Measurements from ENCODE around the gene SH3PXD2B.

DNA sequence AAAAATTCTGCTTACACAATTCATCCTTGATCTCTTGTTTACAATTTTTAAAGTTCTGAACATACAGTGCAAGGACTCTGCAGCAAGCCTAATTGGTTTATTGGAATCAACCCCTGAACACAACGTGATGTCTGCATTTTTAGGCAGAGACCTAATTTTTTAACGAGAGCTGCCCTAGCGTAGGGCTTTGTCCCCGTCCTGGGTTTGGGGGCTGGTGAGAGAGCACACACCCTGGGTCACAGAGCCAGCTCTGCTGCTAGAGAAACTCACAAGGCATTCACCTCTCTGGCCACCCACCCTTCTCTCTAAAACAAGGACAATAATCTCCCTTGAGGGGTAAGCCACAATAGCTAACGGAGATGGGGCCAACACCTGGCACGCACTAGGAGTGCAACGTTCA lies 28.2 kb downstream of the SH3PXD2B start:
- TF ChIP-seq CHD1 (IDR thresholded peaks at IDR 0.05; ENCODE audit: low read depth, low read length): no peak
- TF ChIP-seq EGR1 (IDR thresholded peaks at IDR 0.05; ENCODE audit: borderline replicate concordance in 1 of 2, low read depth in 2 of 2, low read length in 2 of 2): no peak
- no peak for TF ChIP-seq POLR2A (IDR thresholded peaks at IDR 0.05; ENCODE audit: low read depth, low read length)
- TF ChIP-seq YY1 (IDR thresholded peaks at IDR 0.05; ENCODE audit: low read depth, low read length): no peak
- no peak for TF ChIP-seq ESRRA (IDR thresholded peaks at IDR 0.05; ENCODE audit: low read length)
- no peak for TF ChIP-seq NR2F1 (conservative IDR thresholded peaks at IDR 0.05)
- TF ChIP-seq CTCF (IDR thresholded peaks at IDR 0.05 in 2 of 3, conservative IDR thresholded peaks at IDR 0.05 in 1 of 3; ENCODE audit: control insufficient read depth in 2 of 3, extremely low read depth in 1 of 3, insufficient read depth in 1 of 3, low read depth in 3 of 3, low read length in 3 of 3): no peak
- no peak for TF ChIP-seq CHD2 (IDR thresholded peaks at IDR 0.05; ENCODE audit: borderline replicate concordance, low read depth, low read length)
- no peak for TF ChIP-seq NRF1 (conservative IDR thresholded peaks at IDR 0.05; ENCODE audit: low read depth, low read length)
- TF ChIP-seq BMI1 (IDR thresholded peaks at IDR 0.05; ENCODE audit: borderline replicate concordance): no peak
- TF ChIP-seq ZNF274 (IDR thresholded peaks at IDR 0.05; ENCODE audit: insufficient read depth, insufficient read length): no peak
- TF ChIP-seq SRF (IDR thresholded peaks at IDR 0.05; ENCODE audit: low read depth in 2 of 2, low read length in 2 of 2): no peak
- TF ChIP-seq TCF12 (IDR thresholded peaks at IDR 0.05; ENCODE audit: low read depth, low read length): no peak

Measured in GM12878 (cell line).